ENCODE results near the gene SLC46A2.
A peak's percentile ranks its signal among the peaks of the same experiment; 100 is the strongest.

The SLC46A2 gene

DNA sequence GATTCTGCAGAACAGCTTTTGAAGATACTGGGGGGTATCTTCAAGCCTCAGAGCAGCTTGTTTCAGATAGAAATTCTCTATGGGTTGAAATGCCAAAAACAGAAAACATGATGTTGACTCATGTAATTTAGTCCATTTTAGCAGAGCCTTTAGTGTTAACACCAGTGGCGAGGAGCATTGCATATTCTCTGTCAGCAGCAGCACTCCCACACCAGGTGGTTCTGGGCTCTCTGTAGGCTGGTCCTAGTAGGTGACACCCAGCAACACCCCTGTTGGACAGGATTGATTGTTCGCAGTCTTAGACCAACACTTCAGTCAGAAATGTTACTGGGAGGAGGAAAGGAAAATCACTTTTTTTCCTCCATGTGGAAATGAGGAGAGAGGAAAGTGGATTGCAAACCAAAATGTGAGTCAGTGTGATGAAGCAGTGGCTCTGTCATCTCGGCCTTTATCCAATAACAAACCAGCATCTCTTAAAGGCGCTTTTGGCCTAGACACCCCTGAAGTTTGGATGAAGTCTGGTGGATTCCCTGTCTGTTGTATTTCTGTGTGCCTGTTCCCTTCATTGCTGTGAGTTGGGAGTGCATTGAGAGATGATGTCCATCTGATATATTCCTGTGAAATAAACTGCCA lies 16.8 kb downstream of the SLC46A2 start:
- Mint-ChIP-seq H3K36me3 (peaks cover 18% of the 10 kb centered on the region), H3K4me3 (no peak overlapping the region), H3K4me1 (peaks cover 5% of the 10 kb centered on the region), H3K9me3 (peaks cover 2% of the 10 kb centered on the region), H3K27me3 (no peaks in the 10 kb centered on the region), H3K27ac (no peak overlapping the region)
- no peak for DNase-seq (ENCODE audit: low spot score in 2 of 2)
- ATAC-seq (ENCODE audit: low read depth), result no peak

GRCh38 chr9:112872019-112872418 lies 18.7 kb downstream of the SLC46A2 start:
- Mint-ChIP-seq H3K27ac (no peak overlapping the region), H3K4me3 (no peak overlapping the region), H3K27me3 (no peaks in the 10 kb centered on the region), H3K9me3 (peaks cover 2% of the 10 kb centered on the region), H3K36me3 (peaks cover 24% of the 10 kb centered on the region), H3K4me1 (peaks cover 10% of the 10 kb centered on the region)
- ATAC-seq (ENCODE audit: low read depth) (no peak), DNase-seq (ENCODE audit: low spot score in 2 of 2) (no peak)

GRCh38 chr9:112870556-112870955 lies 20.1 kb downstream of the SLC46A2 start:
- no peaks in the 10 kb centered on the region for H3K27me3 Mint-ChIP-seq
- no peaks in the 10 kb centered on the region for H3K9me3 Mint-ChIP-seq
- H3K4me1 Mint-ChIP-seq, result peaks cover 10% of the 10 kb centered on the region
- no peak for DNase-seq (ENCODE audit: low spot score in 2 of 2)
- ATAC-seq (ENCODE audit: low read depth), result no peak
- H3K36me3 Mint-ChIP-seq, result peaks cover 24% of the 10 kb centered on the region
- no peak overlapping the region for H3K27ac Mint-ChIP-seq
- no peak overlapping the region for H3K4me3 Mint-ChIP-seq

- no peaks in the 10 kb centered on the region for H3K9me3 Mint-ChIP-seq
- ATAC-seq (ENCODE audit: low read depth), result no peak
- peaks cover 10% of the 10 kb centered on the region for H3K4me1 Mint-ChIP-seq
- no peak overlapping the region for H3K4me3 Mint-ChIP-seq
- peaks cover 26% of the 10 kb centered on the region for H3K36me3 Mint-ChIP-seq
- H3K27ac Mint-ChIP-seq, result no peak overlapping the region
- H3K27me3 Mint-ChIP-seq, result no peaks in the 10 kb centered on the region
- DNase-seq (ENCODE audit: low spot score in 2 of 2), result no peak
These were observed 20.8 kb downstream of the SLC46A2 start for GRCh38 chr9:112869917-112870316.

GRCh38 chr9:112869041-112869529 lies 21.6 kb downstream of the SLC46A2 start:
- Mint-ChIP-seq H3K4me1 (peaks cover 10% of the 10 kb centered on the region), H3K9me3 (no peaks in the 10 kb centered on the region), H3K27ac (no peak overlapping the region), H3K4me3 (no peak overlapping the region), H3K27me3 (no peaks in the 10 kb centered on the region), H3K36me3 (peaks cover 26% of the 10 kb centered on the region)
- DNase-seq (ENCODE audit: low spot score in 2 of 2) (no peak), ATAC-seq (ENCODE audit: low read depth) (no peak)

GRCh38 chr9:112868461-112868860 lies 22.2 kb downstream of the SLC46A2 start:
- Mint-ChIP-seq H3K9me3 (no peaks in the 10 kb centered on the region), H3K27ac (no peak overlapping the region), H3K36me3 (peaks cover 26% of the 10 kb centered on the region), H3K4me3 (no peak overlapping the region), H3K27me3 (no peaks in the 10 kb centered on the region), H3K4me1 (peaks cover 16% of the 10 kb centered on the region)
- no peak for DNase-seq (ENCODE audit: low spot score in 2 of 2)
- no peak for ATAC-seq (ENCODE audit: low read depth)

DNA sequence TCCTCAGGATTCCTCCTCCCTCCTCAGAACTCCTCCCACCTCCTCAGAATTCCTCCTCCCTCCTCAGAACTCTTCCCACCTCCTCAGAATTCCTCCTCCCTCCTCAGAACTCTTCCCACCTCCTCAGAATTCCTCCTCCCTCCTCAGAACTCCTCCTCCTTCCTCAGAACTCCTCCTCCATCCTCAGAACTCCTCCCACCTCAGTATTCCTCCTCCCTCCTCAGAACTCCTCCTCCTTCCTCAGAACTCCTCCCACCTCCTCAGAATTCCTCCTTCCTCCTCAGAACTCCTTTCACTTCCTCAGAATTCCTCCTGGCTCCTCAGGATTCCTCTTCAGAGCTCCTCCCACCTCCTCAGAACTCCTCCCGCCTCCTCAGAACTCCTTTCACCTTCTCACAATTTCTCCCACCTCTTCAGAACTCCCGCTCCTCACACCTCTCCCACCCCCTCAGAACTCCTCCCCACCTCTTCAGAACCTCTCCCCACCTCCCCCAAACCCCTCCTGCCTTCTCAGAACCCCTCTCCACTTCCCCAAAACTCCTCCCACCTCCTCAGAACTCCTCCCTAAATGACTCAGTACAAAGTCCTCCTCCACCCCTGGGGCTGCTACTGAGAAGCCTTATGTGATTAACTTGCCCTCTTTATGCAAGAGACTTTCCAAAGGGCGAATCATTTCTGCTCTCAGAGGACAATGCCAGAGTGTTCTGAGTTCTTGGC lies 23.2 kb downstream of the SLC46A2 start:
- no peak overlapping the region for H3K27ac Mint-ChIP-seq
- no peaks in the 10 kb centered on the region for H3K9me3 Mint-ChIP-seq
- peaks cover 26% of the 10 kb centered on the region for H3K36me3 Mint-ChIP-seq
- H3K27me3 Mint-ChIP-seq, result no peaks in the 10 kb centered on the region
- H3K4me1 Mint-ChIP-seq, result peaks cover 21% of the 10 kb centered on the region
- no peak overlapping the region for H3K4me3 Mint-ChIP-seq
- ATAC-seq (ENCODE audit: low read depth), result no peak
- no peak for DNase-seq (ENCODE audit: low spot score in 2 of 2)

DNA sequence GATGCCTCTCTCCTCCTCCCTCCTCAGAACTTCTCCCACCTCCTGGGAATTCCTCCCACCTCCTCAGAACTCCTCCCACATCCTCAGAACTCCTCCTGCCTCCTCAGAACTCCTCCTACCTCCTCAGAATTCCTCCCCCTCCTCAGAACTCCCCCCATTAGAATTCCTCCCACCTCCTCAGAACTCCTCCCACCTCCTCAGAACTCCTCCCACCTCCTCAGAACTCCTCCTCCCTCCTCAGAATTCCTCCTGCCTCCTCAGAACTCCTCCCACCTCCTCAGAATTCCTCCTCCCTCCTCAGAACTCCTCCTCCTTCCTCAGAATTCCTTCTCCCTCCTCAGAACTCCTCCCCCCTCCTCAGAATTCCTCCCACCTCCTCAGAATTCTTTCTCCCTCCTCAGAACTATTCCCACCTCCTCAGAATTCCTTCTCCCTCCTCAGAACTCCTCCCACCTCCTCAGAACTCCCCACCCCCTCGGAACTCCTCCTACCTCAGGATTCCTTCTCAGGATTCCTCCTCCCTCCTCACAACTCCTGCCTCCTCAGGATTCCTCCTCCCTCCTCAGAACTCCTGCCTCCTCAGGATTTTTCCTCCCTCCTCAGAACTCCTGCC lies 23.9 kb downstream of the SLC46A2 start:
- Mint-ChIP-seq H3K4me1 (peaks cover 17% of the 10 kb centered on the region), H3K4me3 (no peak overlapping the region), H3K36me3 (peaks cover 26% of the 10 kb centered on the region), H3K27ac (no peak overlapping the region), H3K27me3 (no peaks in the 10 kb centered on the region), H3K9me3 (no peaks in the 10 kb centered on the region)
- DNase-seq (ENCODE audit: low spot score in 2 of 2) (no peak), ATAC-seq (ENCODE audit: low read depth) (no peak)

DNA sequence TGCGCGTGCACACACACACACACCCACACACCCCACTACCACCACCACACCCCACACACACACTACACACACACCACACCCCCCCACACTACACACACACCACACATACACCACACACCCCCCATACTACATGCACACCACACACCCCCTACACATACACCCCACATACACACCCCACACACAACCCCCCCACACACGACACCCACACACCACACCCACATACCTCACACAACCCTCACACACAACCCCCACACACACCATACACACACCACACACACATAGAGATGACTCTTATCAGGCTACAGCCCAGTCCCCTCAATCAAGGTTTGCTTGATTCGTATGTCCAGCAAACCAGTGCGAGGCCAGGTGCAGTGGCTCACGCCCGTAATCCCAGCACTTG lies 25.7 kb downstream of the SLC46A2 start:
- DNase-seq (ENCODE audit: low spot score in 2 of 2), result no peak
- Mint-ChIP-seq H3K9me3 (no peaks in the 10 kb centered on the region), H3K36me3 (peaks cover 25% of the 10 kb centered on the region), H3K4me3 (no peak overlapping the region), H3K4me1 (peaks cover 27% of the 10 kb centered on the region), H3K27ac (no peak overlapping the region), H3K27me3 (no peaks in the 10 kb centered on the region)
- no peak for ATAC-seq (ENCODE audit: low read depth)

GRCh38 chr9:112864403-112864802 lies 26.3 kb downstream of the SLC46A2 start:
- Mint-ChIP-seq H3K4me3 (no peak overlapping the region), H3K9me3 (no peaks in the 10 kb centered on the region), H3K27ac (no peak overlapping the region), H3K4me1 (peaks cover 27% of the 10 kb centered on the region), H3K27me3 (no peaks in the 10 kb centered on the region), H3K36me3 (peaks cover 20% of the 10 kb centered on the region)
- no peak for ATAC-seq (ENCODE audit: low read depth)
- no peak for DNase-seq (ENCODE audit: low spot score in 2 of 2)

DNA sequence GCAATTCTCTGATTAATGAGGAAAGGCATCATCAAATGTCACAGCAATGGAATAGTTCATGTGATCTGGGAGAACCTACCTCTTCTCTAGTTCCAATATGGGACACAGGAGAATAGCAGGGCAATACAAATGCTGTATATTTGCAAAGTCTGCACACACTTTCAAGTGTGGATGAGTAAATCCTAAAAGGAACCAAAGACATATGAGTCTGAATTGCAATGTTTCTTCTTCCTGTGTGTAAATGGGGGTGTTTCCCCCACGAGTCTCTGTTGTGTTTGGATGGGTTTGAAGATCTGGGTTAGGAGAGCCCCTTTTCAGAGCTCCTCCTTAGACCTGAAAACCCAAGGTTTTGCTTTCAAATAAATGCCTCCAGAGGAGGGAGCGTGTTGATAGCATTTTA lies 26.9 kb downstream of the SLC46A2 start:
- peaks cover 20% of the 10 kb centered on the region for H3K36me3 Mint-ChIP-seq
- DNase-seq (ENCODE audit: low spot score in 2 of 2) (no peak), ATAC-seq (ENCODE audit: low read depth) (no peak)
- H3K4me1 Mint-ChIP-seq, result peaks cover 31% of the 10 kb centered on the region
- H3K27me3 Mint-ChIP-seq, result no peaks in the 10 kb centered on the region
- no peak overlapping the region for H3K4me3 Mint-ChIP-seq
- peak overlapping the region; percentile 4 for H3K27ac Mint-ChIP-seq
- H3K9me3 Mint-ChIP-seq, result no peaks in the 10 kb centered on the region

DNA sequence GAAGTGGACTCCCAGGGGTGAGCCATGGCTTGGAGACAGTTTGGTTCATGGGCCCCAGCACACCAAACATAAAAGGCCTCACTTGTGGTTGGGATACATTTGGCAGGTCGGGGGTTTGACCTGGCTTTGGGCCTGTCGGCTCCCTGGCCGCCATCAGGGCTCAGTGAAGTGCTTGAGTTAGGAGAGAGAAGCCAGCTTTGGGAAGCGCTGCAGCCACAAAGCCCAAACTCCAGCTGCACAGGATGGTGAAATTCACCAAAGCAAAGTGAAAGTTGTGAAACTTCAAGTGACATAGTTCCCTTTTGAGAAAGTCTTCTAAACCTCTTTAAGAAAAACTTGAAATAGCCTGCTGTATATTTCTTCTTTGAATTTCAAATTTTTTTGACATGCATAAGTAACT lies 27.5 kb downstream of the SLC46A2 start:
- no peak for ATAC-seq (ENCODE audit: low read depth)
- Mint-ChIP-seq H3K4me3 (no peak overlapping the region), H3K4me1 (peaks cover 34% of the 10 kb centered on the region), H3K27me3 (no peaks in the 10 kb centered on the region), H3K36me3 (peaks cover 18% of the 10 kb centered on the region), H3K27ac (peak overlapping the region; percentile 4), H3K9me3 (no peaks in the 10 kb centered on the region)
- DNase-seq (ENCODE audit: low spot score in 2 of 2), result no peak

- H3K4me1 Mint-ChIP-seq, result peaks cover 32% of the 10 kb centered on the region
- H3K27me3 Mint-ChIP-seq, result no peaks in the 10 kb centered on the region
- no peaks in the 10 kb centered on the region for H3K9me3 Mint-ChIP-seq
- ATAC-seq (ENCODE audit: low read depth), result no peak
- peaks cover 10% of the 10 kb centered on the region for H3K36me3 Mint-ChIP-seq
- no peak overlapping the region for H3K4me3 Mint-ChIP-seq
- no peak overlapping the region for H3K27ac Mint-ChIP-seq
- no peak for DNase-seq (ENCODE audit: low spot score in 2 of 2)
These were observed 28.8 kb downstream of the SLC46A2 start for GRCh38 chr9:112861638-112862555.

GRCh38 chr9:112861155-112861554 lies 29.5 kb downstream of the SLC46A2 start:
- H3K36me3 Mint-ChIP-seq, result peaks cover 7% of the 10 kb centered on the region
- DNase-seq (ENCODE audit: low spot score in 2 of 2), result no peak
- no peaks in the 10 kb centered on the region for H3K9me3 Mint-ChIP-seq
- peaks cover 34% of the 10 kb centered on the region for H3K4me1 Mint-ChIP-seq
- no peak for ATAC-seq (ENCODE audit: low read depth)
- no peak overlapping the region for H3K27ac Mint-ChIP-seq
- H3K4me3 Mint-ChIP-seq, result no peak overlapping the region
- no peaks in the 10 kb centered on the region for H3K27me3 Mint-ChIP-seq
